ENCODE data around the gene STK35. TPM values are rescaled to one million over a fixed set of nuclear protein-coding genes. Genes with fewer than 3 reads are reported as not detected.

Gene STK35
- total and polyA plus RNA-seq, 8 donors: 3.5 to 10.7 (median 5.6) TPM

DNA sequence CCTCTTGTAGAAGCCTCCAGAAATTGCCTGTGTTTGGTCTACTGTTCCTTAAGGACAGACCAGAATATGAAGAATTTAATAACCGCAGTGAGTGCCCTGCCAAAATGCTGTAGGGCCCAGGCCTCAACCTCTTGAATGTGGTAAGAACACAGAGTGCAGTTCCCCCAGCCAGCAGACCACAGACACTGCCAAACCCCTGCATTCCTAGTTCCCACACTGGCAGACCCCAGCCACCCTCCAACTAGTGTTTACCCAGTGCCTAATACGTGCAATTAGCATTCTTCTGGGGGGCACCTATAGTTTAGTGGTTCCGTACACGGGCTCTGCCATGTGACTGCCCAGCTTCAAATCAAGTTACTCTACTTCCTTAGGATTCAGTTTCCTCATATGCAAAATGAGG, 51.7 kb downstream of the STK35 start:
- H3K27me3 ChIP-seq: no peaks in the 10 kb centered on the region
- no peak overlapping the region for H3K27ac ChIP-seq
- WGBS, 2 donors: 89 to 90% methylated on average over 4 of the region's 4 CpGs
- DNase-seq: no peak
- TF ChIP-seq, protein P1, sequence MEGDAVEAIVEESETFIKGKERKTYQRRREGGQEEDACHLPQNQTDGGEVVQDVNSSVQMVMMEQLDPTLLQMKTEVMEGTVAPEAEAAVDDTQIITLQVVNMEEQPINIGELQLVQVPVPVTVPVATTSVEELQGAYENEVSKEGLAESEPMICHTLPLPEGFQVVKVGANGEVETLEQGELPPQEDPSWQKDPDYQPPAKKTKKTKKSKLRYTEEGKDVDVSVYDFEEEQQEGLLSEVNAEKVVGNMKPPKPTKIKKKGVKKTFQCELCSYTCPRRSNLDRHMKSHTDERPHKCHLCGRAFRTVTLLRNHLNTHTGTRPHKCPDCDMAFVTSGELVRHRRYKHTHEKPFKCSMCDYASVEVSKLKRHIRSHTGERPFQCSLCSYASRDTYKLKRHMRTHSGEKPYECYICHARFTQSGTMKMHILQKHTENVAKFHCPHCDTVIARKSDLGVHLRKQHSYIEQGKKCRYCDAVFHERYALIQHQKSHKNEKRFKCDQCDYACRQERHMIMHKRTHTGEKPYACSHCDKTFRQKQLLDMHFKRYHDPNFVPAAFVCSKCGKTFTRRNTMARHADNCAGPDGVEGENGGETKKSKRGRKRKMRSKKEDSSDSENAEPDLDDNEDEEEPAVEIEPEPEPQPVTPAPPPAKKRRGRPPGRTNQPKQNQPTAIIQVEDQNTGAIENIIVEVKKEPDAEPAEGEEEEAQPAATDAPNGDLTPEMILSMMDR (IDR thresholded peaks at IDR 0.05): no peak
- H3K36me3 ChIP-seq: no peaks in the 10 kb centered on the region
- no peak for ATAC-seq
- no peak for FAIRE-seq
- intact Hi-C loops (cut with DNase I): no loop called here
- H3K9me3 ChIP-seq: no peaks in the 10 kb centered on the region
- H3K4me1 ChIP-seq: no peaks in the 10 kb centered on the region
- H3K4me3 ChIP-seq: no peak overlapping the region

DNA sequence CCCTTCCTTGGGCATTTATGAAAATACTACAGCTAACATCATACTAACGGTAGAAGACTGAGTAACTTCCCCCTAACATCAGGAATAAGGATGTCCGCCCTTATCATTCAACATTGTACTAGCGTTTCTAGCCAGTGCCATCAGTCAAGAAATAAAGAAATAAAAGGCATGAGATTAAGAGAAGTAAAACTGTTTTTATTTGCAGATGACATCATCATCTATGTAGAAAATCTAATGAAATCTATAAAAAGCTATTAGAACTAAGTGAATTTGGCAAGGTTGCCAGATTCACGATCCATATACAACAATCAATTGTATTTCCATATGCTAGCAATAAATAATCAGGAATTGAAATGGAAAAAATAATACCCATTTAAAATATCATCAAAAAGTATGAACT, 54.6 kb downstream of the STK35 start:
- ATAC-seq (no peak), DNase-seq (no peak), FAIRE-seq (no peak)
- H3K27ac ChIP-seq: no peak overlapping the region
- no peaks in the 10 kb centered on the region for H3K27me3 ChIP-seq
- TF ChIP-seq, protein P1 (IDR thresholded peaks at IDR 0.05): no peak
- H3K36me3 ChIP-seq: no peaks in the 10 kb centered on the region
- 80 to 90% methylated on average over 4 of the region's 4 CpGs for WGBS, 2 donors
- intact Hi-C loops (cut with DNase I): no loop called here
- no peaks in the 10 kb centered on the region for H3K9me3 ChIP-seq
- no peaks in the 10 kb centered on the region for H3K4me1 ChIP-seq
- H3K4me3 ChIP-seq: no peak overlapping the region

DNA sequence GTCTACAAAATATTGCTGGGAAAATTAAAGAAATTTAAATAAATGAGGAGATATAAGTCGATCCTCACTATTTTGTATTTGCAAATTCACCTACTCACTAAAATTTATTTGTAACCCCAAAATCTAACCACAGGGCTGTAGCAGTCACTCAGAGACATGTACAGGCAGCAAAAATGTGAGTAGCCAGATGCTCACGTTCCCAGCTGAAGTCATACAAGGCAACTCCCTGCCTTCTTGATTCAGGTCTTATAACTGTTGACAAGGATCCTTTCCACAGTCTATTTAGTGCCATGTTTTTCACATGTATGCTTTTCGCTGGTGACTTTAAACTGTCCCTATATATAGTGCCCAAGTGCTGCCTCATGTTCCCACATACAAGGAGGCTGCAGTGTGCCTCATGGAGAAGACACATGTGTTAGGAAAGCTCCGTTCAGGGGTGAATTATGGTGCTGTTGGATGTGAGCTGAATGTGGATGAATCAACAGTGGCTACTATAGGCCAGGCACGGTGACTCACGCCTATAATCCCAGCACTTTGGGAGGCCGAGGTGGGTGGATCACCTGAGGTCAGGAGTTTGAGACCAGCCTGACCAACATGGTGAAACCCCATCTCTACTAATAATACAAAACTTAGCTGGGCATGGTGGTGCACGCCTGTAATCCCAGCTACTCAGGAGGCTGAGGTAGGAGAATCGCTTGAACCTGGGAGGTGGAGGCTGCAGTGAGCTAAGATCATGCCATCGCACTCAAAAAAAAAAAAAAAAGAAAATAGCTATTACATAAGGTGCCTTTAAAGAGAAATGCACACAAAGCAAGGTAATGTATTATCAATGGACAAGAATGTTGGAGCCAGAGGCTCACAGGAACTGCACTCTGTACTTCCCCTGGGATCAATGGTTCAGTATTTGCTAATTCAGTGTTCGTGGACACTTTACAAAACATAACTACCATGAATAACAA, 55.3 kb downstream of the STK35 start:
- WGBS, 2 donors: 82 to 88% methylated on average over 11 of the region's 11 CpGs
- intact Hi-C loops (cut with DNase I): no loop called here
- FAIRE-seq (no peak), ATAC-seq (no peak), DNase-seq (no peak)
- Histone ChIP-seq H3K9me3 (no peaks in the 10 kb centered on the region), H3K36me3 (no peaks in the 10 kb centered on the region), H3K4me3 (no peak overlapping the region), H3K27me3 (no peaks in the 10 kb centered on the region), H3K27ac (no peak overlapping the region), H3K4me1 (no peaks in the 10 kb centered on the region)
- TF ChIP-seq, protein P1 (IDR thresholded peaks at IDR 0.05): no peak

DNA sequence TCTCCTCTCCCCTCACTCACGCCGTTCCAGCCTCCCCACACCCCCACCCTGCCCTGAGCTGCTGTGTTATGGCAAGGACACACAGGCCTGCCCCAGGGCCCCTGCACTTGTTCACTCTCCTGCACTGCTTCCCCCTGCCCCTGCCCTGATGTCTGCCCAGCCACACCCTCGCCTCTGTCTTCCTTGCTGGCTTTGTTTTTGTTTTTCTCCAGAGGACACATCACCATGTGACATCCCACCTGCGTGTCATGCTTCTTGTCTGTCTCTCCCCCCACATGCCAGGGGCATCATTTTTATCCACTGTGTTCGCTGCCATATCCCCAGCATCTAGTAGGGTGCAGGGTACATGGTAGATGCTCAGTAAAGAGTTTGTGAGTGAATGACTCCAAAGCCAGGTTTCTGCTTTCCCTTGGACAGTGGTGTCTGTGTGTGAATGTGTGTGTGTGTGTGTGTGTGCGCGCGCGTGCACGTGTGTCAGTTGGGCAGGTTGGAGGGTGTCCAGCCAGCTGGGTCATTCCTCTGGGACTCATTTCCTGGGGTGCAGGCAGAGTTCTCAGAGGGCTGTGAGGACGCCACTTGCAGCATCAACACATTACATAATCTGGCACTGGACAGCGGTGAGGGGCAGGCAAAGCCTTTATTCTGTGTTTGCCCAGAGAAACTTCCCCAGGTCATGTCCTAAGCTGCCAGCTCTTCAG, 60.6 kb downstream of the STK35 start:
- TF ChIP-seq, protein P1 (IDR thresholded peaks at IDR 0.05): no peak
- FAIRE-seq: no peak
- no peak for ATAC-seq

More for the DNA sequence above, 60.6 kb downstream of the STK35 start:
- Histone ChIP-seq H3K27ac (no peak overlapping the region), H3K27me3 (no peaks in the 10 kb centered on the region), H3K9me3 (no peaks in the 10 kb centered on the region), H3K36me3 (no peaks in the 10 kb centered on the region), H3K4me3 (no peak overlapping the region), H3K4me1 (no peaks in the 10 kb centered on the region)
- DNase-seq: no peak
- WGBS, 2 donors: 62 to 70% methylated on average over 11 to 12 of the region's 12 CpGs
- intact Hi-C loops (cut with DNase I): no loop called here

Data from pancreas (tissue), 10 donors.